Right ventricle myocardium inferior (tissue), 1 donor: ENCODE measurements around the gene TGM3. TPM values are rescaled to one million over a fixed set of nuclear protein-coding genes. Genes with fewer than 3 reads are reported as not detected.

Experiments used
- ATAC-seq: fragments of 200-7000 bp; cut with Tn5 transposase; one replicate; pipeline ENCODE4 v1.9.1; 2020; ENCODE audit warnings: mild to moderate bottlenecking, moderate library complexity
- DNase-seq: peaks from one replicate; pipeline ENCODE4 v3.0.0; 2021; ENCODE audit errors: missing footprints
- intact Hi-C: fragments of 100-400 bp; cut with DNase I; formaldehyde crosslinking; loops from one replicate; pipeline ENCODE4 v1.11.0; 2022
- total RNA-seq: library from RNA; stranded (reverse); fragmentation: NEBNext Ultra II Directional; extraction: Animal tissue kit (Norgen Biotek cat#: 25700); gene quantifications from one replicate; pipeline ENCODE4 v1.2.1, GENCODE V29; 2021
- donor health status: DM: no; HTN: yes; CAD: no; lungs with severe emphysema.

Gene TGM3
- total RNA-seq, 1 donor from 2014 or later: not detected

DNA sequence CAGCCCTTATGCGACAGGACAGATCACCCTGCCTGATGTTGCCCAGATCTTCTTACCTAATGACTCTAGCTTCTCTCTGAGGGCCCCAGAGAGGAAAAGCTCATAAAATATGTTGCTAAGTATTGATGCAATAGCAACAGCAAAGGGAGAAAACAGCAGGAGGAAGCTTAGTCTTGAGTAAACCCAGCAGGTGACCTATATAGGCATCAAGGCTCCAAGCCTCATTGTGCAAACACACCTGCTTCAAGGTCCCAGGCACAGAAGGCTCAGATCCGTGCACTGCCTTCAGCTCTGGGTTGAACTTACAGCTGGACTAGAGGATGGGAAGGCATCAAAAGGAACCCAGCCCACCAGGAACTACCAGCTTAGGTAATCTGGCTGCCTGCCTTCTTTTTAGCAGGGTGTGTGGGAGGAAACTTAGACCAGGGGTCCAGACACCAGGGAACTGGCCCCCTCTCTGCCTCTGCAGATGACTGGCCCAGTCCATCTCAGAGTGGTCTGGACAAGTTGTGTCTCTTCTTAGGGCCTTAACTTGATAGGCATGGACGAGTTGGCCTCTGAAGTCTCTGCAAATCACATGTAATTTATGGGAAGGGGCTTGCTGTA lies 34.4 kb downstream of the TGM3 start:
- intact Hi-C loops: no loop called here
- ATAC-seq (no peak), DNase-seq (no peak)

DNA sequence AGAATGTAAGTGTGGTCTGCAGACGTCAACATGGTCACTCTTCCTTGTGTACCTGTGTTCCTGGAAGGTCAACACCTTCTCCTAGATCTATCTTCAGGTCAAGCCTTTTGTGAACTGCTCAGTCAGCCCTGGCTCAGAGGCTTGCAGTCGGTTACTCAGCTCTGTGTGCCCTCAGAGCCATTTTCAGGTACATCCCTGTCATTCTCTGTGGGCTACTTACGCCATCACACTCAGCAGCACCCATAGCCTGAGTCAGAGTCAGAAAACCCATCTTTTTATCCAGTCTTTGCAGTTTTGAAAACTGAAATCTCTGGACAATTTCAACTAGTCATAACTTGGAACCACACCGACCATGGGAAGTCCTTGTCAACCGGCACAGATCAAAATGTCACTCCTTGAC lies 35.3 kb downstream of the TGM3 start:
- no peak for DNase-seq
- ATAC-seq: no peak
- intact Hi-C loops: no loop called here

DNA sequence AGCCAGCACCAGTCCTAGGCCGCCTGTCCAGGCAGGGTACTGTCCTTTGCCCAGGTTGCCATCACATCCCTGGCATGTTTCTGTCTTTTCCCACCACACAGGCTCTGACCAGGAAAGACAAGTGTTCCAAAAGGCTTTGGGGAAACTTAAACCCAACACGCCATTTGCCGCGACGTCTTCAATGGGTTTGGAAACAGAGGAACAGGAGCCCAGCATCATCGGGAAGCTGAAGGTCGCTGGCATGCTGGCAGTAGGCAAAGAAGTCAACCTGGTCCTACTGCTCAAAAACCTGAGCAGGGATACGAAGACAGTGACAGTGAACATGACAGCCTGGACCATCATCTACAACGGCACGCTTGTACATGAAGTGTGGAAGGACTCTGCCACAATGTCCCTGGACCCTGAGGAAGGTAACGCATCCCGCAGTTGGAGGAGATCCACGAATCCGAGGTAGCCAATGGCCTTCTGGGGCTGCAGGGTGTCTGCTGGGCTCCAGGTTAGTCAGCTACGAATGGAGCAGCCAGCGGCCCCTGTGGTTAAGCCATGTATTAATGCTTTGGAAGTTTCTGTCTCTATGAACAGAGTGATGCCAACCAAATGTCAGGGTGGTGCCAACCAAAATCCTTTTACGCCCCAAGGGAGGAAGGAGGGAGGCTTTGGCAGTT lies 36.2 kb downstream of the TGM3 start:
- ATAC-seq (no peak), DNase-seq (no peak)
- intact Hi-C loops: no loop called here

- intact Hi-C loops: no loop called here
- DNase-seq: no peak
- no peak for ATAC-seq
Observed at GRCh38 chr20:2332711-2333110, 36.9 kb downstream of the TGM3 start.

DNA sequence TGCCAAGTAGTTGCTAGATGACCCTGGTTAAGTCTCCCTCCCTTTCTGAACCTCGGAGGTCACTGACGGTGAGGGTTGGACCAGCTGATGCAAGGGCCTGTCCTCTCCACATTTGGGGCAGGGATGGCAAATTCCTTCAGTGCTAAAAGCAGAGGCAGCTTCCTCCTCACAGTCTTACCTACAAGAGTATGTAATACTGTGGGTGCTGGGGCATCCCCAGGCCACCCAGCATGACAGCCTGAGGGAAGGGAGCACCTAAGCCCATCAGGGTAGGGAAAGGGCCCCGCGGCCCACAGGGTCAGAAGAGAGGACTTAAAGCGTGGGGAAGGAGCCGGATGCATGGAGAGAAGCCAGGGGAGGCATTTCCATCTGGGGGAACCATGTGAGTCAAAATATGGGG lies 38.0 kb downstream of the TGM3 start:
- intact Hi-C loops: no loop called here
- no peak for DNase-seq
- no peak for ATAC-seq

GRCh38 chr20:2335096-2335870 lies 39.5 kb downstream of the TGM3 start:
- ATAC-seq (no peak), DNase-seq (no peak)
- intact Hi-C loops: no loop called here

- DNase-seq (no peak), ATAC-seq (no peak)
- intact Hi-C loops: no loop called here
Observed at GRCh38 chr20:2336471-2336870, 40.7 kb downstream of the TGM3 start.

DNA sequence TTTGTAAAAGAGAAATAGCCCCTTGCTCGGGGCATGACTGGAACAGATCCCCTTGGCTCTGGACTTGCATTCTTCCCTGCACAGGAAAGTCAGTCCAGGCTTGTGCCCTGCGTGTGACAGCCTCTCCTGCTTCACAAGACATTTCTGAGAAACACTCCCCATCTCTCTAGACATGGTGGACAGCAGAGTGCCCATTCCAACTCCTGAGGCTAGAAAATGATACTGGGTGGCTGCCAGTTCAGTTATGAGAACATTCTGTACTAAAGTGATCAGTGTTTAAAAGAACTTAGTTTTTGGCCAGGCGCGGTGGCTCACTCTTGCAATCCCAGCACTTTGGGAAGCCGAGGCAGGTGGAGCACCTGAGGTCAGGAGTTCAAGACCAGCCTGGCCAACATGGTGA lies 41.3 kb downstream of the TGM3 start:
- no peak for DNase-seq
- ATAC-seq: no peak
- intact Hi-C loops: no loop called here

DNA sequence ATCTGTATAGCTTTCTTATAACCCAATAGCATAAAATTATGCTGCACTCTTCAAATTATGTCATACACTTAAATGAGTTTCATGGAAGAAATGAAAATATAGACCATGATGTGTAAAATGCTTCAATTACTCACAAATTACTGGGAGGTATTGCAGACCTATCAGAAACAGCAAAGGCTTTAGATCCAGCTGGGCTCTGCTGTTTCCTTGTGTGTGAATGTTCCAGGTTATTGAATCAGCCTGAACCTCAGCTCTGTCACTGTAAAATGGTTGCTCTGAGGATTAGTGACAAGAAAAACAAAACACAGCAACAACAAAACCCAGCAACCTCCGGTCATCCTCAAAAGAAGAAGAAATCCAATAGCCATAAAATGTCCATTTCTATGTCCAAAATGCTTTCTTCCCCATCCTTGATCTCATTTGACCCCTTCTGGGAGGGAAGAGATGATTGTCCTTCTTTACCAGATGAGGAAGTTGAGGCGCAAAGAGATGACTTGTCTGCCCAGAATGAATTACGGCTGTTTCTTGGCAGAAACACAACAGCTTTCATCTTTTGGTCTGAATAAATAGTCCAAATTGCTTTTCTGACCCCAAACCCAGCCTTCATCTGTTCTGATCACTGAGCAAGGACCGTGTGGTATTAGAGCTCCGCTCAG lies 42.7 kb downstream of the TGM3 start:
- intact Hi-C loops: no loop called here
- no peak for ATAC-seq
- no peak for DNase-seq

DNA sequence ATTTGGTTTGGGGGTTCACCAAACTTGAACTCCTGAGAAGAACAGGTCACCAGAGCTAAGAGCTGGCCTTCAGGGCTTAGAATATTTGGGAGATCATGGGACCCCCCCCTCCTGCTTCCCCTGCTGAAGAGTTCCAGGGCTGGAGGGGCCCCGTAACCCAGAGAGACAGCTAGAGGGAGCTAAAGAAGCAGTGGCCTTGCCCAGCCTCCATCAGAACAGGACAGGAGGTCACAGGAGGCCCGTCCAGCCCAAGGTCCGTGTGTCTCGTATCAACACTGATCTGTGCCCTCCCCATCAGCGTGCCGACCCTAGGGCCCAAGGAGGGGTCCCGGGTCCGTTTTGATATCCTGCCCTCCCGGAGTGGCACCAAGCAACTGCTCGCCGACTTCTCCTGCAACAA lies 44.3 kb downstream of the TGM3 start:
- intact Hi-C loops: no loop called here
- no peak for ATAC-seq
- DNase-seq: no peak

DNA sequence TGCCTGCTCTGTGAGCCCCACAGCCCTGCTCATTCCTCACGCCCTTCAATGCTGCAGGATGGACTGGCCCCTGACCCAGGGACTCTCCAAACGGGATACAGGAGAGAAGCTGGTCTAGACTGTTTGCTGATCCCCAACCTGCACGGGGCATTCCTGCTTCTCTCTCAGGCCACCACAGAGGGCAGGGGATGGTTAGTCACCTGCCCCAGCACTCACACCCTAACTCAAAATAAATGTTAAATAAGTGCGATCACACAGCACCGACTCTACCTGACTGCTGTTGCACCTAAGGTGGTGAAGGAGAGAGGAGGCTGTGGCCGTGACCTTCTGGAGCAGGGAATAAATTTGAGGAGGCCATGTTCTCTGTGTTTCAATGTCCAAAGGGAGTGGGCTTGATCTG lies 45.0 kb downstream of the TGM3 start:
- DNase-seq: no peak
- no peak for ATAC-seq
- intact Hi-C loops: no loop called here

DNA sequence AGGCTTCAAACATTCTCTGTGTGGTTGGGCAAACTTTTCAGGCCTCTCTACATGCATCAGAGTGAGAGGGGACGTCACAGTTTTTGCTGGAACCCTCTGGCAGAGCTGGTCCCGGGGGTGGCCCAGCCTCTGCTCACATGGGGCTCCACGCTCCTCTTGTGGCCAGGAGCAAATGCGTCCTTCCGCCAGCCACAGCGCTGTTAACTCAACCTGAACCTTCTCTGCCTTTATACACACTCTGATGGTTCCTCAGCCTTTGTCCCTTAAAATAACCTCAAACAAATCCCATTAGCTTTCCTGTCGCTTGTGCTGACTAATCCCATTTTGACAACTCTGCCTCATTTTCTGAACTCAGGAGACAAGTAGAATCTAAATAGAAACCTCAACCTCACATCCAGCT lies 45.5 kb downstream of the TGM3 start:
- intact Hi-C loops: no loop called here
- no peak for ATAC-seq
- DNase-seq: no peak

GRCh38 chr20:2342243-2342642 lies 46.4 kb downstream of the TGM3 start:
- intact Hi-C loops: no loop called here
- ATAC-seq (no peak), DNase-seq (no peak)

DNA sequence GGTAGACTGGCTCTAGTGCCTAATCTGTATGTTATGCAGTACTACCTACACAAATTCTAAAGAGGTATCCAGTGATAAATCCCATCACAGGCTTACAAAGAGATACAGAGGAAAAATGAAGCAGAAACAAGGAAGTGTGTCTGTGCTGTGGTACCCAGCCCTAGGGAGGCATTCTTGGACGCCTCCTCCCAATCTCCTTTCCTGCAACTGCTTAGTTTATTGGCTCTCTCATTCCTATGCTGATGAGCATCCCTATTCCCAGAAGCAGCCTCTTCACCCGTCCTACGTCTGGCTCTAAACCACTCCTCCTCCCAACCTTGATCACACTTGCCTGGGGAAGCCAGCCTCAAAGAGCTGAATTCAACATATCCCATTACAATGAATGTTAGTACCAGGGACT lies 50.4 kb downstream of the TGM3 start:
- ATAC-seq: no peak
- no peak for DNase-seq
- intact Hi-C loops: no loop called here

DNA sequence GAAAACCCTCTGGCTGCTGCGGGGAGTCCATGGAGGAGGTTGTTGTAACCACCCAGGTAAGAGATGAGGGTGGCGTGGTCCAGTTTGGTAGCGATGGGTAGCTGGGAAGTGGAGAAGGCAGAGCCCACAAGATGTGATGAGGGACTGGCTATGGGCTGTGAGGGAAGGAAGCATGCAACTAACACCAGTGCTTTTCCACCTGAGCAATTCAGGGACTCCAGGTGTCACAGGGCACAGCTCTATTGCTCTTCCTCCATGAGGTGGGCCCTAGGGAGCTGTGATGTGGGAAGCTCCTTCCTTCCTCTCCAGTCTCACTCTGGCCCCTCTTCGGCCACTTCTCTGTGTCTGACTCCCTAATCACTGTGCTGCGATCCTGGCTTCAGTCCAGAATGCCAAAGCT lies 52.5 kb downstream of the TGM3 start:
- intact Hi-C loops: no loop called here
- no peak for ATAC-seq

DNA sequence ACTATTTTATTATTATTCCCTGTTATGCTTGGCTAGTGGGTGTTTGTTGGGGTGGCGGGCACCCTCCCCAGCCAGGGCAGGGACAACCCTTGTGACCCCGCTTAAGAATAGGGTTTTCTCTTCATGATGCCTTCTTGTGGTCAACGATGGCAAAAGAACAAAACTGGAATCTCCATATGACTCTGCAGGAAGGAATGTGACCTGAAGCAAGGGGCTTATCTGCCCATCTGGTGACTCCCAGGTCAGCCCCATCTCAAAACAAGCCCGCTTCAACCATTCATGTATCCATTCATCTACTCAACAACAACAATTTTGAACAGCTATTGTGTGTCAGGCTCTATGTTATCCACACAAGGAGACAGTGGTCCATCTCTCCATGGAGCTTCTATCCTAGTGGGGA lies 54.0 kb downstream of the TGM3 start:
- DNase-seq (no peak), ATAC-seq (no peak)
- intact Hi-C loops: no loop called here

More for the DNA sequence above, 52.5 kb downstream of the TGM3 start:
- no peak for DNase-seq

DNA sequence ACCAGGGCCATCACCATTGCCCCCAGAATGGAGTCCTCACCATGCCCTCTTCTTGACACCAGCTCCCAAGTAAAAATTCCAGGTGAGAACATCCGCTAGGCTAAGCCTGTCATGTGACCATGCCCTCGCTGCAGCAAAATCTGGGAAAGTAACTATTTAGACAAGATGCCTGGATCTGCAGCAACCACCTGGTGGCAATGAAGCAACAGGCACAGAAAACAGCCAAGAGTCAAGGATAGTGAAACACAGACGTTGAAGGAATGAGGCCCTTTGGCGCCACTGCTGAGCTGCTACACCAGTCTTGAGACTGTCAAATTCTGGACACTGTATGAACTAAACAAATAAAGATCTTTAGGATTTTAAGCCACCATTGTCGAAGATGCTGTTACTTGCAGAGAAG lies 54.8 kb downstream of the TGM3 start:
- ATAC-seq (no peak), DNase-seq (no peak)
- intact Hi-C loops: no loop called here

DNA sequence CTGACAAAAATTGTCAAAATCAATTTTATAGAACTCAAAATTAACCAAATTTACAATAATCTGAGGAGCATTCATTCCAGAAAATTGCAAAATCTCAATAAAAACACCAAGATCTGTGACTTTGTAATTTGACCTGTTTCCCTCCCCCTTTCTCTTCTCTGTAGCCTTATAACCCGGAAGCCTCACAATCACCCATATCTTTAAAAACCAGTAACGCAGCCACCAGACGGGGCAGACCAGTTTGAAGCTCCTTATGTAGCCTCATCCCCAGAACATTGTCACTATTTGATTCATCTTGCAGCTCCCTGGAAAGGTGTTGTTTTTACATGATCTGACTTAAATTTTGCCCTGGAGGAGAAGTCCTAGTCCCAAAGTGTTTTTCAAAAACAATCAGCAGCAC lies 57.4 kb downstream of the TGM3 start:
- DNase-seq: no peak
- intact Hi-C loops: no loop called here
- ATAC-seq: no peak

- intact Hi-C loops: no loop called here
- ATAC-seq (no peak), DNase-seq (no peak)
Observed at GRCh38 chr20:2357114-2357513, 61.3 kb downstream of the TGM3 start.

GRCh38 chr20:2358006-2358405 lies 62.2 kb downstream of the TGM3 start:
- DNase-seq (no peak), ATAC-seq (no peak)

More at GRCh38 chr20:2358006-2358405, 62.2 kb downstream of the TGM3 start:
- intact Hi-C loops: no loop called here
